Natural killer cell (primary cell): ENCODE data around the gene DGKB. TPM values are rescaled to one million over a fixed set of nuclear protein-coding genes. Genes with fewer than 3 reads are reported as not detected.

ENCODE experiments used
- ATAC-seq, 3 donors: fragments of 150-1000 bp in 2 of 3; fragments of 200-7000 bp in 1 of 3; cut with Tn5 transposase; 1 replicate in 1 of 3; 2 replicates in 2 of 3; pipeline ENCODE4 v1.10.0; 2021; ENCODE audit warnings: mild to moderate bottlenecking in 2 of 3, moderate library complexity in 2 of 3
- DNase-seq, 2 donors: peaks; one replicate each; pipeline versions ENCODE4 v3.0.0 to v3.0.0-alpha.2; 2013 to 2021; ENCODE audit warnings: mixed read lengths in 1 of 2
- H3K27ac ChIP-seq: one replicate; pipeline ENCODE4 v1.5.1; 2013; ENCODE audit warnings: mild to moderate bottlenecking, low read length
- H3K27me3 ChIP-seq: one replicate; pipeline ENCODE4 v1.6.1; 2013; ENCODE audit warnings: low read length; ENCODE audit not compliant: control insufficient read depth, insufficient read depth
- H3K36me3 ChIP-seq: one replicate; pipeline ENCODE4 v1.6.1; 2013; ENCODE audit warnings: low read length; ENCODE audit not compliant: control insufficient read depth, insufficient read depth
- H3K4me1 ChIP-seq: one replicate; pipeline ENCODE4 v1.6.1; 2013; ENCODE audit warnings: low read length; ENCODE audit not compliant: control insufficient read depth, insufficient read depth
- H3K4me3 ChIP-seq: one replicate; pipeline ENCODE4 v1.5.1; 2013; ENCODE audit warnings: low read length
- H3K9me3 ChIP-seq: one replicate; pipeline ENCODE4 v1.6.1; 2013; ENCODE audit warnings: low read length; ENCODE audit not compliant: control insufficient read depth, insufficient read depth
- H3K27ac Mint-ChIP-seq, 2 donors: one replicate each; pipeline ENCODE4 v1.8.0; 2022; ENCODE audit warnings: mild to moderate bottlenecking in 2 of 2, mixed read lengths in 2 of 2, moderate library complexity in 1 of 2
- H3K27me3 Mint-ChIP-seq, 2 donors: one replicate each; pipeline ENCODE4 v1.8.0; 2022; ENCODE audit warnings: low read depth in 2 of 2, mixed read lengths in 2 of 2
- H3K36me3 Mint-ChIP-seq: one replicate; pipeline ENCODE4 v1.8.0; 2022; ENCODE audit warnings: mixed read lengths
- H3K4me1 Mint-ChIP-seq, 2 donors: one replicate each; pipeline ENCODE4 v1.8.0; 2022; ENCODE audit warnings: mixed read lengths in 2 of 2
- H3K4me3 Mint-ChIP-seq: one replicate; pipeline ENCODE4 v1.8.0; 2022; ENCODE audit warnings: mild to moderate bottlenecking, moderate library complexity, mixed read lengths
- H3K9me3 Mint-ChIP-seq, 2 donors: one replicate each; pipeline ENCODE4 v1.8.0; 2022; ENCODE audit warnings: mixed read lengths in 2 of 2
- CTCF ChIP-seq: fragments of 200-600 bp; IDR thresholded peaks from one replicate; pipeline ENCODE4 v1.8.0; 2022; ENCODE audit warnings: antibody characterized with exemption
- WGBS: methylation state at CpG from one replicate; pipeline ENCODE4 v1.1.7; 2013; ENCODE audit warnings: missing lambda C conversion rate; ENCODE audit not compliant: insufficient coverage; 5-methylcytosine and 5-hydroxymethylcytosine counted together
- intact Hi-C: fragments of 100-400 bp; cut with micrococcal nuclease; formaldehyde crosslinking; loops from one replicate; pipeline ENCODE4 v1.14.2; 2022
- total RNA-seq, 4 donors: library from RNA; stranded (reverse); fragments of 120-200 nt in 1 of 4; gene quantifications; one replicate each; pipeline versions ENCODE4 v1.2.3 to v1.2.4, GENCODE V29; 2013 to 2022

DGKB gene
- total RNA-seq, 3 donors from 2014 or later (not counting 1 experiment from before 2014, with no cell fraction given): not detected

- intact Hi-C loops: no loop called here
- H3K9me3 Mint-ChIP-seq: peaks cover 6 to 27% of the 10 kb centered on the region in 2 donors
These were observed 80.6 kb downstream of the DGKB start for GRCh38 chr7:14821757-14822480.

GRCh38 chr7:14818871-14819270 is 83.7 kb downstream of the DGKB start:
- ATAC-seq: no peak
- Mint-ChIP-seq H3K4me3 (no peak overlapping the region), H3K4me1 (no peaks in the 10 kb centered on the region), H3K27ac (no peak overlapping the region), H3K27me3 (no peaks in the 10 kb centered on the region), H3K9me3 (peaks cover 10 to 28% of the 10 kb centered on the region in 2 donors), H3K36me3 (no peaks in the 10 kb centered on the region)
- TF ChIP-seq CTCF: no peak
- no peak for DNase-seq
- intact Hi-C loops: no loop called here
- WGBS: 77% methylated on average over 2 of the region's 3 CpGs
- Histone ChIP-seq H3K4me1 (no peaks in the 10 kb centered on the region), H3K27ac (no peak overlapping the region), H3K27me3 (no peaks in the 10 kb centered on the region), H3K9me3 (peaks cover 3% of the 10 kb centered on the region), H3K36me3 (no peaks in the 10 kb centered on the region), H3K4me3 (no peak overlapping the region)

More at GRCh38 chr7:14821757-14822480, 80.6 kb downstream of the DGKB start:
- Histone ChIP-seq H3K4me3 (no peak overlapping the region), H3K9me3 (no peaks in the 10 kb centered on the region), H3K27ac (no peak overlapping the region), H3K27me3 (no peaks in the 10 kb centered on the region), H3K36me3 (no peaks in the 10 kb centered on the region), H3K4me1 (no peaks in the 10 kb centered on the region)
- 67% methylated on average over 2 of the region's 2 CpGs for WGBS
- DNase-seq (no peak), ATAC-seq (no peak)
- no peak overlapping the region for H3K4me3 Mint-ChIP-seq
- TF ChIP-seq CTCF: no peak
- no peak overlapping the region for H3K27ac Mint-ChIP-seq
- H3K36me3 Mint-ChIP-seq: no peaks in the 10 kb centered on the region
- H3K4me1 Mint-ChIP-seq: no peaks in the 10 kb centered on the region
- no peaks in the 10 kb centered on the region for H3K27me3 Mint-ChIP-seq

- Mint-ChIP-seq H3K4me3 (no peak overlapping the region), H3K27me3 (no peaks in the 10 kb centered on the region), H3K36me3 (no peaks in the 10 kb centered on the region), H3K4me1 (no peaks in the 10 kb centered on the region), H3K9me3 (peaks cover 12 to 30% of the 10 kb centered on the region in 2 donors), H3K27ac (no peak overlapping the region)
- Histone ChIP-seq H3K4me1 (no peaks in the 10 kb centered on the region), H3K27ac (no peak overlapping the region), H3K9me3 (peaks cover 3% of the 10 kb centered on the region), H3K27me3 (no peaks in the 10 kb centered on the region), H3K36me3 (no peaks in the 10 kb centered on the region), H3K4me3 (no peak overlapping the region)
- WGBS: 75% methylated on average over 2 of the region's 4 CpGs
- TF ChIP-seq CTCF: no peak
- DNase-seq (no peak), ATAC-seq (no peak)
- intact Hi-C loops: no loop called here
These were observed 84.5 kb downstream of the DGKB start for GRCh38 chr7:14817829-14818614.
